ENCODE results near the gene CD36. TPM values are rescaled to one million over a fixed set of nuclear protein-coding genes. Genes with fewer than 3 reads are reported as not detected.

Gene CD36
- total RNA-seq, 2 donors from 2014 or later: 5.7 to 7.2 TPM

- Histone ChIP-seq H3K9me3 (no peaks in the 10 kb centered on the region), H3K27me3 (replicated peaks; ENCODE audit: insufficient read depth) (no peaks in the 10 kb centered on the region), H3K27ac (no peak overlapping the region), H3K4me3 (no peak overlapping the region), H3K4me1 (replicated peaks) (no peaks in the 10 kb centered on the region), H3K36me3 (no peaks in the 10 kb centered on the region)
- intact Hi-C loops (cut with DNase I): loop anchor here (10.0 kb wide), 1 partner anchor 135 kb away; no protein-coding TSS in a partner anchor
- WGBS: 98% methylated on average over 3 of the region's 3 CpGs
- no peak for DNase-seq (ENCODE audit: low spot score)
- TF ChIP-seq POLR2AphosphoS5 (IDR thresholded peaks at IDR 0.05): no peak
- no peak for TF ChIP-seq CTCF (IDR thresholded peaks at IDR 0.05)
- TF ChIP-seq POLR2A (IDR thresholded peaks at IDR 0.05): no peak
Measured at GRCh38 chr7:80720146-80720545, 81.7 kb downstream of the CD36 start.

GRCh38 chr7:80721883-80722615 is 83.6 kb downstream of the CD36 start:
- no peaks in the 10 kb centered on the region for H3K9me3 ChIP-seq
- WGBS: 59% methylated on average over 3 of the region's 3 CpGs

GRCh38 chr7:80722616-80723195 is 84.3 kb downstream of the CD36 start:
- TF ChIP-seq CTCF (IDR thresholded peaks at IDR 0.05): no peak
- no peaks in the 10 kb centered on the region for H3K36me3 ChIP-seq
- H3K9me3 ChIP-seq: no peaks in the 10 kb centered on the region
- no peaks in the 10 kb centered on the region for H3K27me3 ChIP-seq (replicated peaks; ENCODE audit: insufficient read depth)
- intact Hi-C loops (cut with DNase I): loop anchor here (10.0 kb wide), 1 partner anchor 132 kb away; no protein-coding TSS in a partner anchor
- 73% methylated on average over 3 of the region's 3 CpGs for WGBS
- H3K4me1 ChIP-seq (replicated peaks): no peaks in the 10 kb centered on the region
- no peak for DNase-seq (ENCODE audit: low spot score)
- H3K4me3 ChIP-seq: no peak overlapping the region
- no peak overlapping the region for H3K27ac ChIP-seq

More at GRCh38 chr7:80721883-80722615, 83.6 kb downstream of the CD36 start:
- Histone ChIP-seq H3K36me3 (no peaks in the 10 kb centered on the region), H3K27ac (no peak overlapping the region), H3K27me3 (replicated peaks; ENCODE audit: insufficient read depth) (no peaks in the 10 kb centered on the region), H3K4me3 (no peak overlapping the region), H3K4me1 (replicated peaks) (no peaks in the 10 kb centered on the region)
- no peak for DNase-seq (ENCODE audit: low spot score)
- TF ChIP-seq CTCF (IDR thresholded peaks at IDR 0.05) (no peak), POLR2A (IDR thresholded peaks at IDR 0.05) (no peak), POLR2AphosphoS5 (IDR thresholded peaks at IDR 0.05) (no peak)
- intact Hi-C loops (cut with DNase I): loop anchor here (10.0 kb wide), 1 partner anchor 133 kb away; no protein-coding TSS in a partner anchor

GRCh38 chr7:80724249-80724871 is 85.9 kb downstream of the CD36 start:
- no peaks in the 10 kb centered on the region for H3K9me3 ChIP-seq
- no peak overlapping the region for H3K4me3 ChIP-seq
- H3K4me1 ChIP-seq (replicated peaks): no peaks in the 10 kb centered on the region
- no peak for DNase-seq (ENCODE audit: low spot score)
- TF ChIP-seq POLR2AphosphoS5 (IDR thresholded peaks at IDR 0.05) (no peak), CTCF (IDR thresholded peaks at IDR 0.05) (no peak), POLR2A (IDR thresholded peaks at IDR 0.05) (no peak)
- no peak overlapping the region for H3K27ac ChIP-seq
- H3K36me3 ChIP-seq: no peaks in the 10 kb centered on the region
- 77% methylated on average over 4 of the region's 4 CpGs for WGBS
- no peaks in the 10 kb centered on the region for H3K27me3 ChIP-seq (replicated peaks; ENCODE audit: insufficient read depth)
- intact Hi-C loops (cut with DNase I): loop anchor here (10.0 kb wide), 1 partner anchor 130 kb away; no protein-coding TSS in a partner anchor

All from prostate gland (tissue), 2 donors.